Measurements from ENCODE around the gene LRIG1. TPM values are rescaled to one million over a fixed set of nuclear protein-coding genes. Genes with fewer than 3 reads are reported as not detected.

LRIG1 gene
- polyA plus RNA-seq, 1 donor = 102 TPM

- DNase-seq (ENCODE audit: low read depth) = no peak
Measured at GRCh38 chr3:66470285-66470684, 30.5 kb downstream of the LRIG1 start.

- DNase-seq (ENCODE audit: low read depth) = no peak
Measured at GRCh38 chr3:66469220-66469640, 31.6 kb downstream of the LRIG1 start.

- no peak for DNase-seq (ENCODE audit: low read depth)
Measured at GRCh38 chr3:66467996-66468735, 32.7 kb downstream of the LRIG1 start.

- DNase-seq (ENCODE audit: low read depth) = no peak
Measured at GRCh38 chr3:66466606-66467270, 34.1 kb downstream of the LRIG1 start.

GRCh38 chr3:66465587-66465986 lies 35.2 kb downstream of the LRIG1 start:
- DNase-seq (ENCODE audit: low read depth) = no peak

GRCh38 chr3:66465034-66465433 lies 35.8 kb downstream of the LRIG1 start:
- no peak for DNase-seq (ENCODE audit: low read depth)

- DNase-seq (ENCODE audit: low read depth) = no peak
Measured at GRCh38 chr3:66464512-66464894, 36.3 kb downstream of the LRIG1 start.

GRCh38 chr3:66463730-66464511 lies 36.9 kb downstream of the LRIG1 start:
- no peak for DNase-seq (ENCODE audit: low read depth)

- DNase-seq (ENCODE audit: low read depth) = no peak
Measured at GRCh38 chr3:66463054-66463631, 37.7 kb downstream of the LRIG1 start.

GRCh38 chr3:66457252-66457651 lies 43.6 kb downstream of the LRIG1 start:
- DNase-seq (ENCODE audit: low read depth) = no peak

GRCh38 chr3:66456711-66457173 lies 44.1 kb downstream of the LRIG1 start:
- DNase-seq (ENCODE audit: low read depth) = no peak

GRCh38 chr3:66454464-66454859 lies 46.4 kb downstream of the LRIG1 start:
- no peak for DNase-seq (ENCODE audit: low read depth)

- no peak for DNase-seq (ENCODE audit: low read depth)
Measured at GRCh38 chr3:66453651-66454463, 47.0 kb downstream of the LRIG1 start.

GRCh38 chr3:66452303-66453011 lies 48.4 kb downstream of the LRIG1 start:
- DNase-seq (ENCODE audit: low read depth) = peak; percentile 72

GRCh38 chr3:66451766-66452165 lies 49.1 kb downstream of the LRIG1 start:
- no peak for DNase-seq (ENCODE audit: low read depth)

- peak; percentile 86 for DNase-seq (ENCODE audit: low read depth)
Measured at GRCh38 chr3:66450390-66451022, 50.3 kb downstream of the LRIG1 start.

- no peak for DNase-seq (ENCODE audit: low read depth)
Measured at GRCh38 chr3:66449411-66449974, 51.3 kb downstream of the LRIG1 start.

- DNase-seq (ENCODE audit: low read depth) = no peak
Measured at GRCh38 chr3:66444146-66444644, 56.6 kb downstream of the LRIG1 start.

GRCh38 chr3:66443118-66443803 lies 57.6 kb downstream of the LRIG1 start:
- DNase-seq (ENCODE audit: low read depth) = no peak
